ENCODE results near the gene CFLAR. TPM values are rescaled to one million over a fixed set of nuclear protein-coding genes. Genes with fewer than 3 reads are reported as not detected.

Gene CFLAR
- total and polyA plus RNA-seq, 8 donors, result 34.6 to 101 (median 49.7) TPM

DNA sequence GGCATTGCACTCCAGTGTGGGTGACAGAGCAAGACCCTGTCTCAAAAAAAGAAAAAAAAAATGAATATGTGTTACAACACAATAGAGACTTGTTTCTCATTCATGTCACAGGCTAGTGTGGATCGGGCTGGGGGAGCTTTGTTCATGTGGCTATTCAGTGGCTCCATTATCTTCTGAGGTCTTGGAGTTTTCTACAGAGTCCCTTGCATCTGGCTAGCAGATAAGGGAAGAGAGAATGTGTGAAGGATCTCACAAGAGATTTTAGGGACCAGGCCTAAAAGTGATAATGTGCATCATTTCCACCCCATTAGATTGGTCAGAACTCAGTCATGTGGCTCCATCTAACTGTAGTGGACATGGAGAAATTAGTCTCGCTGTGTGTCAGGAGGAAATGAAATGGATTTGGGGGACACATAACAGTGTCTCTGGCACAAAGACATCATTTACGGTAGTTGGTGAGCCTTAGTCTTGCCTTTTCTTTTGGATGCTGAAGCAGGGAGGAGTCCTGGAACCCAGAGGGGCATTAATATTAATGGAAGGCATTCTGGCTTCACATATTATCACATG is 34.6 kb downstream of the CFLAR start:
- no peak for FAIRE-seq

DNA sequence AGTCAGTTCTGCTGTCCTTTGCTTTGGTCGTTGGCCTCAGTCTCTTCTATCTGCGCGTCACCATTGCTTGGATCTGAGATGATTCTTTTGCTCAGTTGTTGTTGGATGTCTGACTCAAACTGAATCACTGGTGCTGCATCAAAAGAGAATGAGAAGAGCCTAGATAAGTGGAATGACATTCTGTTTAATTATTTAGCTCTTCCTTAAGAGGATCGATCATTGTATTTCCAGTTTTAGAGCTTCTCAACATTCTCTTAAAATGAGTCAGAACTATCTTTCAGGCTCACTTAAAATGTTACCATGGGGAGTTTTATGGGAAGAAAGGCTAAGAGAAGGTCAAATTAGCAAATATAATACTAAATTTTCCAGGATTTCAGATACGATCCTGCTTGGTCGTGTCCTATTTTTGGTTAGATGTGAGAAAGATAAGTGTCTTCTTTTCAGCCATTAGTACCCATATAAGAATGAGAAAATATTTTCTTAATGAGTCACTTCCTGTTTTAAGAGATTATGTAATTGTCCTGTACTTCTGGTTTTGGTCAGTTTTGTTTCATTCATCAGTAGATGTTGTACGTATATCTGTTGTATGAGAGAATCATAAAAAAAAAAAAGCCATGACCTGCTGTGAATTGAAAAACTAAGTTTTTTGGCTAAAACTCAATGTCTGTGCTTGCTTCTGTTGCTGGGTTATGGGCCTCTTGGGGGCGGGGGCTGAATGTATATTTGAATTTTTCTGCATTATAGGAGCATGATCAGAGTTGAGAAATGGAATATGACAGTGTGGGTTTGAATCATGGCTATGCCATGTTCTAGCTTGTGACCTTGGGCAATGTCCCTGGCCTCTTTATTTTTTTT is 35.4 kb downstream of the CFLAR start:
- 76% methylated on average over 8 of the region's 8 CpGs for WGBS, 2 donors
- peak in 3 of 4 donors; percentile 48 to 70 (median 63) for ATAC-seq
- FAIRE-seq, result no peak

More for the DNA sequence above, 34.6 kb downstream of the CFLAR start:
- no peak for DNase-seq
- Histone ChIP-seq H3K36me3 (peaks cover 0 to 38% (median 23%) of the 10 kb centered on the region in 3 donors), H3K4me3 (no peak overlapping the region), H3K9me3 (no peaks in the 10 kb centered on the region), H3K27me3 (no peaks in the 10 kb centered on the region), H3K27ac (peak overlapping the region in 2 of 4 donors; percentile 67 to 71), H3K4me1 (peaks cover 0 to 25% (median 4%) of the 10 kb centered on the region in 3 donors)
- intact Hi-C loops (cut with DNase I), result no loop called here
- TF ChIP-seq, protein P1, sequence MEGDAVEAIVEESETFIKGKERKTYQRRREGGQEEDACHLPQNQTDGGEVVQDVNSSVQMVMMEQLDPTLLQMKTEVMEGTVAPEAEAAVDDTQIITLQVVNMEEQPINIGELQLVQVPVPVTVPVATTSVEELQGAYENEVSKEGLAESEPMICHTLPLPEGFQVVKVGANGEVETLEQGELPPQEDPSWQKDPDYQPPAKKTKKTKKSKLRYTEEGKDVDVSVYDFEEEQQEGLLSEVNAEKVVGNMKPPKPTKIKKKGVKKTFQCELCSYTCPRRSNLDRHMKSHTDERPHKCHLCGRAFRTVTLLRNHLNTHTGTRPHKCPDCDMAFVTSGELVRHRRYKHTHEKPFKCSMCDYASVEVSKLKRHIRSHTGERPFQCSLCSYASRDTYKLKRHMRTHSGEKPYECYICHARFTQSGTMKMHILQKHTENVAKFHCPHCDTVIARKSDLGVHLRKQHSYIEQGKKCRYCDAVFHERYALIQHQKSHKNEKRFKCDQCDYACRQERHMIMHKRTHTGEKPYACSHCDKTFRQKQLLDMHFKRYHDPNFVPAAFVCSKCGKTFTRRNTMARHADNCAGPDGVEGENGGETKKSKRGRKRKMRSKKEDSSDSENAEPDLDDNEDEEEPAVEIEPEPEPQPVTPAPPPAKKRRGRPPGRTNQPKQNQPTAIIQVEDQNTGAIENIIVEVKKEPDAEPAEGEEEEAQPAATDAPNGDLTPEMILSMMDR (IDR thresholded peaks at IDR 0.05), result no peak
- no peak for ATAC-seq
- 94 to 96% methylated on average over 3 of the region's 3 CpGs for WGBS, 2 donors

DNA sequence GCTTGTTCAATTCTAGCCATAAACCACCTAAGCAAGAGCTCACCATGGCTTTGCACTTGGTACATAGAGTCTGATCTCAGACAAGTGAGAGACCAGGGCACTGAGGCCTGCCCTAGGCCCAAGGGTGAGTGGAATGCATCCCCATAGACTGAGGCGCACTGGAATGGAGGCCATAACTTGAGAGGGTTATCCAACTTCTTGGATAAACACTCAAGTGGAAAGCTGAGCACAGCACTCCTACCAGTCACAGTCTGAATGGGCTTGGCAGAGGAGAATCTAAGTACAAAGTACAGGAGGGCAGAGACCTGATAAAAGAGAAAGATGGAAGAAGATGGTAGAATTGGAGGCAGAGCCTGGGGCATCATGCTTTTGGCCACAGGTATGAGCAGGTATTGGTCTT is 36.6 kb downstream of the CFLAR start:
- Histone ChIP-seq H3K4me3 (no peak overlapping the region), H3K27me3 (no peaks in the 10 kb centered on the region), H3K36me3 (peaks cover 0 to 37% (median 23%) of the 10 kb centered on the region in 3 donors), H3K4me1 (peaks cover 2 to 27% (median 4%) of the 10 kb centered on the region in 3 donors), H3K27ac (peak overlapping the region in 2 of 4 donors; percentile 67 to 71), H3K9me3 (no peaks in the 10 kb centered on the region)
- intact Hi-C loops (cut with DNase I), result no loop called here
- TF ChIP-seq, protein P1 (IDR thresholded peaks at IDR 0.05), result no peak
- FAIRE-seq (no peak), DNase-seq (no peak), ATAC-seq (no peak)
- WGBS, 2 donors, result 99 to 100% methylated on average over 1 of the region's 1 CpG

More for the DNA sequence above, 35.4 kb downstream of the CFLAR start:
- Histone ChIP-seq H3K27ac (peak overlapping the region in 3 of 4 donors; percentile 27 to 71 (median 67)), H3K27me3 (no peaks in the 10 kb centered on the region), H3K36me3 (peaks cover 0 to 32% (median 23%) of the 10 kb centered on the region in 3 donors), H3K9me3 (no peaks in the 10 kb centered on the region), H3K4me1 (peaks cover 0 to 25% (median 4%) of the 10 kb centered on the region in 3 donors), H3K4me3 (no peak overlapping the region)
- no peak for DNase-seq
- intact Hi-C loops (cut with DNase I), result no loop called here
- TF ChIP-seq, protein P1 (IDR thresholded peaks at IDR 0.05), result no peak

- no peak for ATAC-seq
- intact Hi-C loops (cut with DNase I), result no loop called here
- Histone ChIP-seq H3K27ac (no peak overlapping the region), H3K4me1 (peaks cover 6 to 30% (median 9%) of the 10 kb centered on the region in 3 donors), H3K4me3 (no peak overlapping the region), H3K9me3 (no peaks in the 10 kb centered on the region), H3K27me3 (no peaks in the 10 kb centered on the region), H3K36me3 (peaks cover 0 to 37% (median 23%) of the 10 kb centered on the region in 3 donors)
- no peak for FAIRE-seq
- no peak for DNase-seq
- TF ChIP-seq, protein P1 (IDR thresholded peaks at IDR 0.05), result no peak
- 84 to 92% methylated on average over 6 of the region's 6 CpGs for WGBS, 2 donors
Observed at GRCh38 chr2:201152999-201153815, 37.2 kb downstream of the CFLAR start.
